Esophagus (tissue), 2 donors: Measurements from ENCODE around the gene TSPAN4. TPM values are rescaled to one million over a fixed set of nuclear protein-coding genes. Genes with fewer than 3 reads are reported as not detected.

ENCODE experiments used
- H3K27ac ChIP-seq, 2 donors: one replicate each; pipeline ENCODE4 v1.5.1; 2013; ENCODE audit warnings: low read depth in 2 of 2, mild to moderate bottlenecking in 2 of 2, inconsistent platforms in 1 of 2, low read length in 1 of 2, moderate library complexity in 1 of 2
- H3K27me3 ChIP-seq, 2 donors: one replicate each; pipeline ENCODE4 v1.6.1; 2013; ENCODE audit warnings: low read length in 2 of 2, control low read depth in 1 of 2, mild to moderate bottlenecking in 1 of 2; ENCODE audit not compliant: insufficient read depth in 2 of 2, control insufficient read depth in 1 of 2
- H3K36me3 ChIP-seq, 2 donors: one replicate each; pipeline ENCODE4 v1.6.1; 2013; ENCODE audit warnings: low read length in 1 of 2; ENCODE audit not compliant: control insufficient read depth in 2 of 2, insufficient read depth in 2 of 2
- H3K4me1 ChIP-seq, 2 donors: one replicate each; pipeline ENCODE4 v1.6.1; 2013; ENCODE audit warnings: low read length in 1 of 2; ENCODE audit not compliant: control insufficient read depth in 2 of 2, insufficient read depth in 2 of 2
- H3K4me3 ChIP-seq, 2 donors: one replicate each; pipeline ENCODE4 v1.5.1; 2013; ENCODE audit warnings: low read length in 2 of 2, mild to moderate bottlenecking in 2 of 2, low read depth in 1 of 2, moderate library complexity in 1 of 2
- H3K9me3 ChIP-seq, 2 donors: one replicate each; pipeline ENCODE4 v1.6.1; 2013; ENCODE audit warnings: mild to moderate bottlenecking in 2 of 2, low read depth in 1 of 2, low read length in 1 of 2, moderate library complexity in 1 of 2; ENCODE audit not compliant: control insufficient read depth in 2 of 2, insufficient read depth in 1 of 2
- WGBS, 2 donors: extraction: QIAGEN DNeasy Blood & Tissue Kit; methylation state at CpG; one replicate each; pipeline ENCODE4 v1.1.7; 2013; 5-methylcytosine and 5-hydroxymethylcytosine counted together
- polyA plus RNA-seq, 2 donors: library from polyadenylated mRNA; stranded (reverse); fragments of 200-250 nt; gene quantifications; one replicate each; pipeline ENCODE4 v1.2.3, GENCODE V29; 2013
- donor health status: healthy with polysubstance abuse.
- donor health status: Bipolar disorder and iron deficiency.

Gene TSPAN4
- polyA plus RNA-seq, 2 donors = 9.8 to 16.8 TPM

- H3K4me1 ChIP-seq = peaks cover 7 to 27% of the 10 kb centered on the region in 2 donors
- no peak overlapping the region for H3K4me3 ChIP-seq
- H3K27me3 ChIP-seq = no peaks in the 10 kb centered on the region
- H3K36me3 ChIP-seq = peaks cover 3 to 34% of the 10 kb centered on the region in 2 donors
- 85 to 87% methylated on average over 5 of the region's 5 CpGs for WGBS, 2 donors
- no peak overlapping the region for H3K27ac ChIP-seq
- H3K9me3 ChIP-seq = no peaks in the 10 kb centered on the region
Observed at GRCh38 chr11:839280-839623, 3.4 kb upstream of the TSPAN4 start.

DNA sequence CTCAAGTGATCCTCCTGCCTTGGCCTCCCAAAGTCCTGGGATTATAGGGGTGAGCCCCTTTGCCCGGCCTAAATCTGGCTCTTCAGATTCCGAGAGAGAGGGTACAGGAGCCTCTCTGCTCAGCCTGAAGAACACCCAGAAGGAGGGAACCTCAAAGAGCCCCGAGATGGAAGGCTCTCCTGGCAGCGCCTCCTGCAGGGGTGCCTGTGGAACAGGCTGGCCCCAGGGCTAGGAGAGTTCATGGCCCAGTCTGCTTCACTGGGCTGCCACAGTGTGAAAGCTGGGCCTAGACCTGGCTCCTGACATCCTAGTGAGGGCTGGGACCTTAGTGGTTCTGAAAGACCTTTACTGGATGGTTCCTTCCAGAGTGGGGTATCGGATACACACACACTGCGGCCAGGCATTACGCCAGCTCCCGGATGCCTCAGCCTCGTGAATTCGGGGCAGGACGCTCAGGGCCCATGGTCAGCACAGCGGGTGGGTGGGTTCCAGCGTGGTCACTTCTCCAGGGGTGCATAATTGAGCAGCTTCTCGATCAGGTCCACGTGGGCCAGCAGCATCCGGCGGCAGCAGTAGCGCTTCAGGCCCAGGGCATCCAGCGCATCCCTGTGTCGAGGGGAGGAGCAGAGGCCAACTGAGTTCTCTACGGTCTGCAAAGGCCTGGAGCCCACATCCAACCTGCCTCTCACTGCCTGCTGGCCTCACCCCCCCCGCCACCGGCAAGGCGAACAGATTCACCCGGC is 2.6 kb upstream of the TSPAN4 start:
- no peaks in the 10 kb centered on the region for H3K9me3 ChIP-seq
- peaks cover 3 to 34% of the 10 kb centered on the region in 2 donors for H3K36me3 ChIP-seq
- no peaks in the 10 kb centered on the region for H3K27me3 ChIP-seq
- whole genome bisulfite sequencing, 2 donors = 74 to 80% methylated on average over 24 to 25 of the region's 25 CpGs
- no peak overlapping the region for H3K27ac ChIP-seq
- peaks cover 2 to 21% of the 10 kb centered on the region in 2 donors for H3K4me1 ChIP-seq
- no peak overlapping the region for H3K4me3 ChIP-seq

DNA sequence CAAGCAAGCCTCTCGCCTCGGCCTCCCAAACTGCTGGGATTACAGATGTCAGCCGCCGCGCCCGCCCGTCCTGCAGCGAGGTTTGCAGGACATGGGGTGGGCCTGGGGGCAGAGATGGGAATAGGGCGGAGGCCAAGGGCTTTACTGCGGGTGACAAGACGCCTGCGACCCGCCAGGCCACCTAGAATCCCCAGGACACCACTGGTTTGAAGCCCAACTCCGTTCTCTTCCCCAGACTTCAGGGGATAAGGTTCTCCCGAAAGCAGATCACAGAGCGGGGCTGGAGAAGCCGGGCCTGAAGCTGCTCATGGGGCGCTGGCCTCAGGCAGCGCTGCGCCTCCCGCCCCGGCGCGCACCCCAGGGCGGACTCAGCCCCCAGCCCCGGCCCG is 677 bp upstream of the TSPAN4 start:
- Histone ChIP-seq H3K4me1 (peaks cover 10 to 23% of the 10 kb centered on the region in 2 donors), H3K9me3 (no peaks in the 10 kb centered on the region), H3K4me3 (peak overlapping the region; percentile 72 to 92), H3K36me3 (peaks cover 3 to 26% of the 10 kb centered on the region in 2 donors), H3K27me3 (no peaks in the 10 kb centered on the region), H3K27ac (peak overlapping the region; percentile 72 to 79)
- WGBS, 2 donors = 0 to 1% methylated on average over 27 of the region's 27 CpGs

DNA sequence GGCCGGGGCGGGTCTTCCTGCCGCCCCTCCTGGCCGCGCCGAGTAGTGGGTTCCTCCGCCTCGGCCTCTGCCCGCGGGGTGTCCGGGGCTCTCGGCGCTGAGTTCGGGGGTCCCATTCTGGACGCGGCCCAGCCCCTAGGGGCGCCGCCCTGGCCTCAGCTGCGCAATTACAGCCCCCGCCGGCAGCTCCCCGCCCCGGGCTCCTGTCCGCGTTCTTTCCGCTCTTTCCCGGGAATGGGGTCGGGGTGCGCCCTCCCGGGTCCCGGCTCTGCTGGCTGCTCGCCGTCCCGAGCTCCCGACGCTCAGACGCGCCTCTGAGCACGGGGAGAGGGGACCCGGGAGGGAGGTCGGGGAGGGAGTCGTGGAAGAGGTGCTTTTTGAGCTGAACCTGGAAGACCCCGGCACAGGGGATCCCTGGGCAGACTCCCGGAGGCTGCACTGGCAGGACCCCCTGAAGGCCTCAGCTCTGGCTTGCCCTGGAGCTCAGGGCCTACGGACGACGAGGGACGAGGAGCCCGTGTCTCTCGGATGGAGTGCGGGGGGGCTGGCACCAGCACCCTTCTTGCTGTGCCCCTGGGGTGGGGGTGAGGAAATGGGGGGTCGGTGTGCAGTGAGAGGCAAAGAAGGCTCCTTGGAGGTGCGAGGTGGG is 558 bp downstream of the TSPAN4 start:
- Histone ChIP-seq H3K27ac (peak overlapping the region; percentile 72 to 79), H3K9me3 (no peaks in the 10 kb centered on the region), H3K4me3 (peak overlapping the region; percentile 72 to 92), H3K36me3 (peaks cover 0 to 16% of the 10 kb centered on the region in 2 donors), H3K27me3 (no peaks in the 10 kb centered on the region), H3K4me1 (peaks cover 10 to 23% of the 10 kb centered on the region in 2 donors)
- 0 to 1% methylated on average over 36 to 53 of the region's 53 CpGs for WGBS, 2 donors

GRCh38 chr11:843818-844692 is 1.4 kb downstream of the TSPAN4 start:
- Histone ChIP-seq H3K27ac (peak overlapping the region; percentile 72 to 79), H3K27me3 (no peaks in the 10 kb centered on the region), H3K36me3 (peaks cover 0 to 8% of the 10 kb centered on the region in 2 donors), H3K4me3 (peak overlapping the region; percentile 72 to 92), H3K9me3 (no peaks in the 10 kb centered on the region), H3K4me1 (peaks cover 14 to 23% of the 10 kb centered on the region in 2 donors)
- WGBS, 2 donors = 4 to 7% methylated on average over 21 to 25 of the region's 25 CpGs

GRCh38 chr11:844693-845644 is 2.3 kb downstream of the TSPAN4 start:
- Histone ChIP-seq H3K4me3 (peak overlapping the region in 1 of 2 donors; percentile 72), H3K36me3 (peaks cover 0 to 3% of the 10 kb centered on the region in 2 donors), H3K4me1 (peaks cover 19 to 25% of the 10 kb centered on the region in 2 donors), H3K9me3 (no peaks in the 10 kb centered on the region), H3K27ac (peak overlapping the region; percentile 72 to 79), H3K27me3 (peaks cover 0 to 5% of the 10 kb centered on the region in 2 donors)
- WGBS, 2 donors = 28 to 32% methylated on average over 30 to 31 of the region's 31 CpGs

- no peak overlapping the region for H3K4me3 ChIP-seq
- H3K27ac ChIP-seq = peak overlapping the region in 1 of 2 donors; percentile 79
- 41 to 44% methylated on average over 8 of the region's 8 CpGs for WGBS, 2 donors
- H3K9me3 ChIP-seq = no peaks in the 10 kb centered on the region
- no peaks in the 10 kb centered on the region for H3K36me3 ChIP-seq
- peaks cover 0 to 5% of the 10 kb centered on the region in 2 donors for H3K27me3 ChIP-seq
- peaks cover 19 to 22% of the 10 kb centered on the region in 2 donors for H3K4me1 ChIP-seq
Observed at GRCh38 chr11:845872-846495, 3.3 kb downstream of the TSPAN4 start.

DNA sequence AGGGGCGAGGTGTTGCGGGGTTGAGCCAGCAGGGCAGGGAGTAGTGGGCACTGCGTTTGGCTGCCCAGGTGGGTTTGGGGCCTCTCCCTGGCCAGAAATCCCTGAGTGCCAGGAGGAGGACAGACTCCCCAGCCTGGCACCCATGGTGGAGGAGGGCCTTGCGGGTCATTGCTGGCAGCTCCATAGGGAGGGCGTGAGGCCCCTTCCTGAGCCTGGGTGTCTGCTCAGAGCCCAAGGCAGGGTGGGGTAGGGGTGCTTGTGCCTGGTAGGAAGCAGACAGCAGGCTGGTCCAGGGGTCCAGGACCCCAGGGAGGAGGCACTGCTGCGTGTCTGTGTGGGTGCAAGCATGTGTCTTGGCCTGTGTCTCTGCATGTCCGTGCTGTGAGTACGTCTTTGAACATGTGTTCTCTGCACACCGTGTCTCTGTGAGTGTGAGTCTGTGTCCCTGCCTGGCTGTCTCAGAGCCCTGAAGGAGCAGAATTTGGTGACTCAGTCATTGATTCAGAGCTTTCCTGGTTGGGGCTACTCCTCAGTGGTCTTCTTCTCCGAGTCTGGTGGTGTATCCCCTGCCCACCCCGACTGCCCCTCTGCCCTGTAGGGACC is 3.9 kb downstream of the TSPAN4 start:
- Histone ChIP-seq H3K9me3 (no peaks in the 10 kb centered on the region), H3K27ac (peak overlapping the region in 1 of 2 donors; percentile 24), H3K4me3 (no peak overlapping the region), H3K4me1 (peaks cover 15 to 22% of the 10 kb centered on the region in 2 donors), H3K36me3 (no peaks in the 10 kb centered on the region), H3K27me3 (peaks cover 0 to 5% of the 10 kb centered on the region in 2 donors)
- 51 to 62% methylated on average over 11 of the region's 11 CpGs for WGBS, 2 donors
